GM12801 (cell line): ENCODE measurements around the gene SMPD3.

Experiments
- CTCF ChIP-seq: IDR thresholded peaks from one replicate; pipeline ENCODE4 v1.5.1; 2011; ENCODE audit warnings: control low read depth; ENCODE audit not compliant: insufficient read length; ENCODE audit errors: extremely low read depth

SMPD3 gene

GRCh38 chr16:68364561-68364998 is 83.7 kb downstream of the SMPD3 start:
- TF ChIP-seq CTCF = no peak

GRCh38 chr16:68363658-68364521 is 84.4 kb downstream of the SMPD3 start:
- no peak for TF ChIP-seq CTCF

- no peak for TF ChIP-seq CTCF
These were observed 85.2 kb downstream of the SMPD3 start for GRCh38 chr16:68362947-68363657.

- no peak for TF ChIP-seq CTCF
These were observed 85.9 kb downstream of the SMPD3 start for GRCh38 chr16:68362262-68362913.

- TF ChIP-seq CTCF = no peak
These were observed 86.8 kb downstream of the SMPD3 start for GRCh38 chr16:68361485-68361884.

- no peak for TF ChIP-seq CTCF
These were observed 87.4 kb downstream of the SMPD3 start for GRCh38 chr16:68360956-68361355.

GRCh38 chr16:68360547-68360946 is 87.8 kb downstream of the SMPD3 start:
- TF ChIP-seq CTCF = no peak
